Mesothelial cell of epicardium (in vitro differentiated cells): ENCODE results near the gene STK32A. TPM values are rescaled to one million over a fixed set of nuclear protein-coding genes. Genes with fewer than 3 reads are reported as not detected.

Experiments used
- DNase-seq, 2 experiments: peaks; one replicate each; pipeline ENCODE4 v3.0.0; 2021; ENCODE audit warnings: low spot score in 2 of 2; ENCODE audit not compliant: unreplicated experiment in 2 of 2
- H3K27ac Mint-ChIP-seq: 2 replicates; pipeline ENCODE4 v1.8.0; 2021; ENCODE audit warnings: mixed read lengths
- H3K27me3 Mint-ChIP-seq: 2 replicates; pipeline ENCODE4 v1.8.0; 2021; ENCODE audit warnings: low read depth, mixed read lengths
- H3K36me3 Mint-ChIP-seq: 2 replicates; pipeline ENCODE4 v1.8.0; 2021; ENCODE audit warnings: mixed read lengths
- H3K4me1 Mint-ChIP-seq: 2 replicates; pipeline ENCODE4 v1.8.0; 2021; ENCODE audit warnings: mixed read lengths
- H3K4me3 Mint-ChIP-seq: 2 replicates; pipeline ENCODE4 v1.8.0; 2021; ENCODE audit warnings: mild to moderate bottlenecking, moderate library complexity, mixed read lengths
- H3K9me3 Mint-ChIP-seq: 2 replicates; pipeline ENCODE4 v1.8.0; 2021; ENCODE audit warnings: mixed read lengths
- CTCF ChIP-seq: fragments of 200-600 bp; sonication (generic); IDR thresholded peaks from one replicate; pipeline ENCODE4 v1.5.0; 2021; ENCODE audit warnings: antibody characterized with exemption; ENCODE audit not compliant: unreplicated experiment
- total RNA-seq: library from RNA; stranded (reverse); gene quantifications from 3 replicates; pipeline ENCODE4 v1.2.1, GENCODE V29; 2021

The STK32A gene
- total RNA-seq, 1 donor from 2014 or later = 3.5 TPM

GRCh38 chr5:147387109-147387508 lies 152.3 kb downstream of the STK32A start:
- no peak for DNase-seq
- H3K4me3 Mint-ChIP-seq = no peak overlapping the region
- no peak for TF ChIP-seq CTCF
- H3K27ac Mint-ChIP-seq = no peak overlapping the region
- peaks cover 34% of the 10 kb centered on the region for H3K4me1 Mint-ChIP-seq
- H3K27me3 Mint-ChIP-seq = no peaks in the 10 kb centered on the region
- peaks cover 12% of the 10 kb centered on the region for H3K36me3 Mint-ChIP-seq
- peaks cover under 1% of the 10 kb centered on the region for H3K9me3 Mint-ChIP-seq

GRCh38 chr5:147388184-147389108 lies 153.6 kb downstream of the STK32A start:
- no peak for TF ChIP-seq CTCF
- no peak overlapping the region for H3K27ac Mint-ChIP-seq
- H3K36me3 Mint-ChIP-seq = peaks cover 20% of the 10 kb centered on the region
- no peak for DNase-seq
- H3K4me1 Mint-ChIP-seq = peaks cover 26% of the 10 kb centered on the region
- H3K27me3 Mint-ChIP-seq = no peaks in the 10 kb centered on the region
- no peak overlapping the region for H3K4me3 Mint-ChIP-seq
- no peaks in the 10 kb centered on the region for H3K9me3 Mint-ChIP-seq

DNA sequence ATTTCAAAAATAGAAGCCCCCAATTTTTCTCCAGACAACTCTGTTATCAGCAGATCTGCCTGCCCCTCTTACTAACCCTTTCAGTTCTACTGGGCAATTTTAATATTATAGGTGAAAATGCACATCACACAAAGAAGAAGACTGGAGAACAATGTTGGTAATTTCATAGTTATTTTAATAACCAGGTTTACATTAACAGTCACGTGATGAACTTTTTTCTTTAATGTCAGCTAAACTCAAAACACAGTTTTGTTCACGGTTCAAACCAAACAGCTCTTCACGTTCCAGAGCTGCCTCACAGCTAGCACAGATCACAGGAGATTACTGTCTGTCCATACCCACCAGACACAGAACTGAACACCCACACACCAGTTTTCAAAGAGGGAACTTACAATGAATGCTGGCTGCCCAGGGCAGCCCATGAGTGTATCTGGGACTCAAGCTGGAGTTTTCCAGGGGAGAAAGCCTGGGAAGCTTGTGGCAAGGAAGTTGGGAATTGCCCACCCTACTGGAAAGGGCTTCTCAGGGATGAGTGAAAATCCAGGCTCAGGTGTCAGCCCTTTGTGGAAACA lies 155.9 kb downstream of the STK32A start:
- Mint-ChIP-seq H3K36me3 (peaks cover 39% of the 10 kb centered on the region), H3K27ac (no peak overlapping the region), H3K27me3 (no peaks in the 10 kb centered on the region), H3K4me1 (peaks cover 12% of the 10 kb centered on the region), H3K4me3 (no peak overlapping the region), H3K9me3 (no peaks in the 10 kb centered on the region)
- DNase-seq = no peak
- no peak for TF ChIP-seq CTCF

- H3K4me3 Mint-ChIP-seq = no peak overlapping the region
- DNase-seq = no peak
- H3K27ac Mint-ChIP-seq = no peak overlapping the region
- H3K9me3 Mint-ChIP-seq = no peaks in the 10 kb centered on the region
- peaks cover 47% of the 10 kb centered on the region for H3K36me3 Mint-ChIP-seq
- H3K27me3 Mint-ChIP-seq = no peaks in the 10 kb centered on the region
- peak; percentile 70 for TF ChIP-seq CTCF
- H3K4me1 Mint-ChIP-seq = peaks cover 11% of the 10 kb centered on the region
These were observed 157.0 kb downstream of the STK32A start for GRCh38 chr5:147391781-147392180.

- H3K9me3 Mint-ChIP-seq = no peaks in the 10 kb centered on the region
- H3K27ac Mint-ChIP-seq = no peak overlapping the region
- H3K4me1 Mint-ChIP-seq = no peaks in the 10 kb centered on the region
- no peak for TF ChIP-seq CTCF
- no peaks in the 10 kb centered on the region for H3K27me3 Mint-ChIP-seq
- no peak overlapping the region for H3K4me3 Mint-ChIP-seq
- DNase-seq = no peak
- H3K36me3 Mint-ChIP-seq = peaks cover 59% of the 10 kb centered on the region
These were observed 159.2 kb downstream of the STK32A start for GRCh38 chr5:147393874-147394672.
